ENCODE measurements around the gene GLRA1. TPM values are rescaled to one million over a fixed set of nuclear protein-coding genes. Genes with fewer than 3 reads are reported as not detected.

GLRA1 gene
- total RNA-seq, 2 experiments from 2014 or later: not detected

DNA sequence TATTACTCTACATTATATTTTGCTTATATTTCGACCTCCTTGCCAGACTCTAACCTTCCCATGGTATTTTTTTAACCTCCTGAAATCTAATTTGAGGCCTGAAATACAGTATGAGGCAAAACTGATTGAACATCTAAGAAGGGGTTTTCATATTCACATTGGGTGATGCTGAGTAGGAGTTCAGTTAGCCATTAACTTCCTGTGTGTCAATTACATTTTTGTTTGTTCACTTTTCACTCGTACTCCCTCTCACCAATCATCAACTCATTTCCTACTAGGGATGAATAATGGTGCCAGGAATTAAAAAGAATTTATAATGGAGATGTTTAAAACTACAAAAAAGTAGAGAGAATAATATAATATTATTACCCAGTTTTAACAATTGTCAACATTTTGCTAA lies 27.6 kb upstream of the GLRA1 start:
- TF ChIP-seq, protein P1, sequence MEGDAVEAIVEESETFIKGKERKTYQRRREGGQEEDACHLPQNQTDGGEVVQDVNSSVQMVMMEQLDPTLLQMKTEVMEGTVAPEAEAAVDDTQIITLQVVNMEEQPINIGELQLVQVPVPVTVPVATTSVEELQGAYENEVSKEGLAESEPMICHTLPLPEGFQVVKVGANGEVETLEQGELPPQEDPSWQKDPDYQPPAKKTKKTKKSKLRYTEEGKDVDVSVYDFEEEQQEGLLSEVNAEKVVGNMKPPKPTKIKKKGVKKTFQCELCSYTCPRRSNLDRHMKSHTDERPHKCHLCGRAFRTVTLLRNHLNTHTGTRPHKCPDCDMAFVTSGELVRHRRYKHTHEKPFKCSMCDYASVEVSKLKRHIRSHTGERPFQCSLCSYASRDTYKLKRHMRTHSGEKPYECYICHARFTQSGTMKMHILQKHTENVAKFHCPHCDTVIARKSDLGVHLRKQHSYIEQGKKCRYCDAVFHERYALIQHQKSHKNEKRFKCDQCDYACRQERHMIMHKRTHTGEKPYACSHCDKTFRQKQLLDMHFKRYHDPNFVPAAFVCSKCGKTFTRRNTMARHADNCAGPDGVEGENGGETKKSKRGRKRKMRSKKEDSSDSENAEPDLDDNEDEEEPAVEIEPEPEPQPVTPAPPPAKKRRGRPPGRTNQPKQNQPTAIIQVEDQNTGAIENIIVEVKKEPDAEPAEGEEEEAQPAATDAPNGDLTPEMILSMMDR (IDR thresholded peaks at IDR 0.05): no peak
- Mint-ChIP-seq H3K27me3 (peaks cover 7% of the 10 kb centered on the region), H3K4me3 (no peak overlapping the region), H3K9me3 (no peaks in the 10 kb centered on the region), H3K4me1 (ENCODE audit: low read depth) (peaks cover 16% of the 10 kb centered on the region), H3K36me3 (ENCODE audit: low read depth) (no peaks in the 10 kb centered on the region), H3K27ac (no peak overlapping the region)
- no peak for DNase-seq
- ChIA-PET CTCF (interaction anchor here (2.3 kb wide), 1 partner anchor 191 kb away, joined by 5 read pairs; no protein-coding TSS in a partner anchor), POLR2A (no interaction called here)
- intact Hi-C loops (cut with micrococcal nuclease): no loop called here
- ATAC-seq: no peak

DNA sequence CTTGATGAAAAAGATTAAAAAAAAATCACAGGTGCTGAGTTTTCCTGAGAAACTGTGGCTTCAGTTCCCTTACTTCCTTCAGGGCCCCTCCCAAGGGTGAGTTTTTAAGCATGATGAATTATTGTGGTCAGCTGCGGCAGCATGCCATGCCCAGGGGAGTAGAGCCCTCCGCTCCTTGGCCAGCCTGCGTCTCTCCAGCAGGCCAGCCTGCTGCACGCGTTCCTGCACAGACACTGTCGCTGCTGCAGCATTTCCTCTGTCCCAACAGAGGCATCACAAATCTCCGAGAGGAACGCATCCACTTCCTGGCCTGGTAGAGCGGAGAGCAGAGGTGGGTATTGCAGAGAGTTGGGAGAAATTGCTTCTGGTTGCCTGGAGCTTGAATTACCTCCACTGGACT lies 26.1 kb upstream of the GLRA1 start:
- ATAC-seq (no peak), DNase-seq (no peak)
- no peak overlapping the region for H3K27ac Mint-ChIP-seq
- ChIA-PET POLR2A (no interaction called here), CTCF (interaction anchor here (1.0 to 2.3 kb wide), 2 partner anchors 191 to 192 kb away, joined by 3 to 5 read pairs; no protein-coding TSS in a partner anchor)
- no peaks in the 10 kb centered on the region for H3K36me3 Mint-ChIP-seq (ENCODE audit: low read depth)
- TF ChIP-seq, protein P1 (IDR thresholded peaks at IDR 0.05): no peak
- intact Hi-C loops (cut with micrococcal nuclease): no loop called here
- no peak overlapping the region for H3K4me3 Mint-ChIP-seq
- peaks cover 2% of the 10 kb centered on the region for H3K4me1 Mint-ChIP-seq (ENCODE audit: low read depth)
- peaks cover 7% of the 10 kb centered on the region for H3K27me3 Mint-ChIP-seq
- no peaks in the 10 kb centered on the region for H3K9me3 Mint-ChIP-seq

DNA sequence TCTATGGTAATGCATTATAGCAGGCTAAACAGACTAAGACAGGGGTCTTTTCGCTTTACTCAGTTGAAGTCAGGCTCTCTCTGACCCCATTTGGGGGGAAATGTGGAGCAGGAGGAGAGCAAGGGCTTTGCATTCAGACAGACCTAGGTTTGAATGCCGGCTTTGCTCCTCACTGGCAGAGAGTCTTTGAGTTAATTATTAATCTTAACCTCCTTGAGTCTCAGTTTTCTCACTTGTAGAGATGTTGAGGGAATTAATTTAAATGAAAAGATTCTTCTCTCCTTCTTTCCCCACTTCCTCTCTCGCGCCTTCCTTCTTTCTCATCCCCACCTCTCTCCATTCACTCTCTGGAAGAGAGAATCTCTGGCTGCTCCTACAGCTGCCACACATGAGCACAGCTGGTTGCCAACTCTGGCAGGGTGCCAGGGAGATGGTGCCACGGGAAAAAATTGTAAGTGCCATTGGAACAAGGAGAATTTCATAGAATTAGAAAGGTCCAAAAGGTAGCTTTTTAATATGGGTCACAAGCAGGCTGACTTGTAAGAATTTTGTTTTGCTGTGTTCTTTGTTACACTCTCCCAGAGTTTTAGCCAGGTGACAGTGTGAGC lies 25.2 kb upstream of the GLRA1 start:
- H3K4me3 Mint-ChIP-seq: no peak overlapping the region
- H3K27ac Mint-ChIP-seq: no peak overlapping the region
- TF ChIP-seq, protein P1 (IDR thresholded peaks at IDR 0.05): no peak
- no peaks in the 10 kb centered on the region for H3K36me3 Mint-ChIP-seq (ENCODE audit: low read depth)
- DNase-seq (no peak), ATAC-seq (no peak)
- ChIA-PET POLR2A (no interaction called here), CTCF (interaction anchor here (1.0 kb wide), 1 partner anchor 125 kb away, joined by 4 read pairs; no protein-coding TSS in a partner anchor)
- peaks cover 7% of the 10 kb centered on the region for H3K27me3 Mint-ChIP-seq
- H3K9me3 Mint-ChIP-seq: no peaks in the 10 kb centered on the region
- intact Hi-C loops (cut with micrococcal nuclease): no loop called here
- peaks cover 2% of the 10 kb centered on the region for H3K4me1 Mint-ChIP-seq (ENCODE audit: low read depth)

DNA sequence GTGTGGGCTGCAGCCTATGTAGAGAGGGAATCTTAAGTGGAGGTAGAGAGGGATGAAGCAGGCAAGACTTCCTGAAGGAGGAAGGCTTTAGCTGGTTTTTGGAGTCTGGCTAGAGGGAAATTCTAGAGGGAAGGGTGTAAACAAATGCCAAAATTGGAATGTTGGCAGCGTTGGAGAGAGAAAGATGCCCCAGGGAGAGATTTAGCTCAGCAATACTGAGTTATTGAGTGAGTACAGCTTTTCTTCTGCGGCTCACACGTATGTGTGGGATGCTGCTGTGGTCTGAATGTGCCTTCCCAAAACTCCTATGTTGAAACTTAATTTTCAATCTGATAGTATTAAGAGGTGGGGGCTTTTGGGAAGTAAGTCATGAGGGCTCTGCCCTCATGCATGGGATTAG lies 24.5 kb upstream of the GLRA1 start:
- H3K4me1 Mint-ChIP-seq (ENCODE audit: low read depth): peaks cover 2% of the 10 kb centered on the region
- no peaks in the 10 kb centered on the region for H3K9me3 Mint-ChIP-seq
- H3K27me3 Mint-ChIP-seq: peaks cover 7% of the 10 kb centered on the region
- no peak overlapping the region for H3K4me3 Mint-ChIP-seq
- ChIA-PET CTCF (interaction anchor here (0.7 to 1.0 kb wide), 2 partner anchors 10 to 124 kb away, joined by 3 to 4 read pairs; no protein-coding TSS in a partner anchor), POLR2A (no interaction called here)
- TF ChIP-seq, protein P1 (IDR thresholded peaks at IDR 0.05): no peak
- H3K27ac Mint-ChIP-seq: no peak overlapping the region
- ATAC-seq: no peak
- no peaks in the 10 kb centered on the region for H3K36me3 Mint-ChIP-seq (ENCODE audit: low read depth)
- intact Hi-C loops (cut with micrococcal nuclease): no loop called here
- no peak for DNase-seq

DNA sequence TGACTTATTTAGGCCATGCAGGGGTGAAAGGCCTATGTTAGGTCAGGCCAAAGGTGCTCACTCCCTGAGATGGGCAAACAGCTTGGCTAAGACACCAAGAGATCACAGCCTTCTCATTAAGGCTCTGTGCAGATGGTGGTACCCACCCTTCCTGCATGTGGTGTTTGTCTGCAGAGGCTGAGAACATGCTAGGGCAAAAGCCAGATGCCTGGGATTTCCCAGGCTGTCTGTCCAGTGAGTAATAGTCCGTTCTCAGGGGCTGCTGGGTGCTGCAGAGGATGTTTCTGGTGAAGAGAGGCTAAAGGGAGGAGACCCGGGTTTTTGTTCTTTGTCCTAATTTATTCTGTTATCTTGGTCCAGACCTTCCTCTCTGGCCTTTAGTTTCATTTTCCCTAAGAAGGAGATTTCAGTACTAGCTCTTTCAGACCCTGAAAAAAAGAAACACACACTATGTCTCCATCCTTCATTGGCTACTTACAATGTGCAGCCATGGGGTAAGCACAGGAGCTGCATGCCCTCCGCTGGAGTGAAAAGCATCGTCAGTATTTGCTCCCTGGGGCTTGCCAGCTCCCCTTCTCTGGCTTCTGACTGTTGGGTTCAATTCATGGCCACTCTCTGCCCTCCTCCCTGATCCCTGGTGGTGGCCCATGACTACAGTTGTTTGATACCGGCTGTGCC lies 23.4 kb upstream of the GLRA1 start:
- ChIA-PET POLR2A (no interaction called here), CTCF (no interaction called here)
- ATAC-seq (no peak), DNase-seq (no peak)
- peaks cover 2% of the 10 kb centered on the region for H3K4me1 Mint-ChIP-seq (ENCODE audit: low read depth)
- H3K4me3 Mint-ChIP-seq: no peak overlapping the region
- TF ChIP-seq, protein P1 (IDR thresholded peaks at IDR 0.05): no peak
- H3K9me3 Mint-ChIP-seq: no peaks in the 10 kb centered on the region
- no peaks in the 10 kb centered on the region for H3K36me3 Mint-ChIP-seq (ENCODE audit: low read depth)
- no peak overlapping the region for H3K27ac Mint-ChIP-seq
- peaks cover 7% of the 10 kb centered on the region for H3K27me3 Mint-ChIP-seq
- intact Hi-C loops (cut with micrococcal nuclease): no loop called here

Data from activated CD8-positive, alpha-beta T cell treated with anti-CD3 and anti-CD28 coated beads for 36 hours (primary cell).